ENCODE measurements around the gene PSMB7.

Gene PSMB7

DNA sequence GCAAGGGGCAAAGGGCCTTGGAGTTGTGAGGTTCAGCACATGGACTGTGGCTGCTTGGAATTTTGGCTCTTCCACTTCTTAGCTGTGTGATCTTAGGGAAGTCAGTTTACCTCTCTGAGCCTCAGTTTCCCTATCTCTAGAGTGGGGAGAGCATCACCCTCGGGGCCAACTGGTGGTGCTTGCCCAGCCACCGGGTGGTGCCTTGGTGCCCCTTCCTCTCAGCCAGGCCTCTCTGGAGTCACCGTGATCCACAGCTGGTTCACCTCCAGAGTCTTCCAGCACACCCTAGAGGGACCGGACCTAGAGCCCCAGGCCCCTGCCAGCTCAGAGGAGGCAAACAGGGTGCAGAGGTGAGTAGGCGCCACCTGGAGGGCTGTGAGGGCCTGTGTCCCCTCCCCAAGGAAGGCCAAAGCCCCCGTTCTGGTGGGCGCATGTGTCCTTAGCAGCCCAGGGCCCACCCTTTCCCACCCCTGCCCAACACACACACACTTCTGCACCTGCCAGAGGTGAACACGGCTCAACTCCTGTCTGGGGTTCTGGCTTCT lies 42.7 kb upstream of the PSMB7 start:
- H3K79me2 ChIP-seq (ENCODE audit: insufficient read depth, low read length), result no peaks in the 10 kb centered on the region
- no peak overlapping the region for H3K9ac ChIP-seq (ENCODE audit: low read length)
- H3K36me3 ChIP-seq (ENCODE audit: low read length), result no peaks in the 10 kb centered on the region
- no peaks in the 10 kb centered on the region for H3K9me2 ChIP-seq (replicated peaks; ENCODE audit: insufficient read depth, low read length)
- no peak overlapping the region for H3K4me3 ChIP-seq (ENCODE audit: insufficient read depth, low read length, poor library complexity, severe bottlenecking)
- H4K20me1 ChIP-seq (ENCODE audit: low read depth, low read length), result no peaks in the 10 kb centered on the region
- H3F3A ChIP-seq (ENCODE audit: insufficient read depth), result no peaks in the 10 kb centered on the region
- H3K4me2 ChIP-seq (ENCODE audit: low read depth, low read length, poor library complexity, severe bottlenecking), result no peak overlapping the region
- TF ChIP-seq, protein P1, sequence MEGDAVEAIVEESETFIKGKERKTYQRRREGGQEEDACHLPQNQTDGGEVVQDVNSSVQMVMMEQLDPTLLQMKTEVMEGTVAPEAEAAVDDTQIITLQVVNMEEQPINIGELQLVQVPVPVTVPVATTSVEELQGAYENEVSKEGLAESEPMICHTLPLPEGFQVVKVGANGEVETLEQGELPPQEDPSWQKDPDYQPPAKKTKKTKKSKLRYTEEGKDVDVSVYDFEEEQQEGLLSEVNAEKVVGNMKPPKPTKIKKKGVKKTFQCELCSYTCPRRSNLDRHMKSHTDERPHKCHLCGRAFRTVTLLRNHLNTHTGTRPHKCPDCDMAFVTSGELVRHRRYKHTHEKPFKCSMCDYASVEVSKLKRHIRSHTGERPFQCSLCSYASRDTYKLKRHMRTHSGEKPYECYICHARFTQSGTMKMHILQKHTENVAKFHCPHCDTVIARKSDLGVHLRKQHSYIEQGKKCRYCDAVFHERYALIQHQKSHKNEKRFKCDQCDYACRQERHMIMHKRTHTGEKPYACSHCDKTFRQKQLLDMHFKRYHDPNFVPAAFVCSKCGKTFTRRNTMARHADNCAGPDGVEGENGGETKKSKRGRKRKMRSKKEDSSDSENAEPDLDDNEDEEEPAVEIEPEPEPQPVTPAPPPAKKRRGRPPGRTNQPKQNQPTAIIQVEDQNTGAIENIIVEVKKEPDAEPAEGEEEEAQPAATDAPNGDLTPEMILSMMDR (IDR thresholded peaks at IDR 0.05; ENCODE audit: insufficient read depth, low read length, poor library complexity, severe bottlenecking), result no peak
- TF ChIP-seq EZH2phosphoT487 (conservative IDR thresholded peaks at IDR 0.05; ENCODE audit: low read length), result no peak
- no peaks in the 10 kb centered on the region for H3K27me3 ChIP-seq (ENCODE audit: low read length)
- H3K9me3 ChIP-seq (ENCODE audit: insufficient read depth, low read length), result no peaks in the 10 kb centered on the region
- H3K27ac ChIP-seq (ENCODE audit: low read depth, low read length), result no peak overlapping the region
- no peak overlapping the region for H2AFZ ChIP-seq (ENCODE audit: low read depth, low read length, severe bottlenecking)

DNA sequence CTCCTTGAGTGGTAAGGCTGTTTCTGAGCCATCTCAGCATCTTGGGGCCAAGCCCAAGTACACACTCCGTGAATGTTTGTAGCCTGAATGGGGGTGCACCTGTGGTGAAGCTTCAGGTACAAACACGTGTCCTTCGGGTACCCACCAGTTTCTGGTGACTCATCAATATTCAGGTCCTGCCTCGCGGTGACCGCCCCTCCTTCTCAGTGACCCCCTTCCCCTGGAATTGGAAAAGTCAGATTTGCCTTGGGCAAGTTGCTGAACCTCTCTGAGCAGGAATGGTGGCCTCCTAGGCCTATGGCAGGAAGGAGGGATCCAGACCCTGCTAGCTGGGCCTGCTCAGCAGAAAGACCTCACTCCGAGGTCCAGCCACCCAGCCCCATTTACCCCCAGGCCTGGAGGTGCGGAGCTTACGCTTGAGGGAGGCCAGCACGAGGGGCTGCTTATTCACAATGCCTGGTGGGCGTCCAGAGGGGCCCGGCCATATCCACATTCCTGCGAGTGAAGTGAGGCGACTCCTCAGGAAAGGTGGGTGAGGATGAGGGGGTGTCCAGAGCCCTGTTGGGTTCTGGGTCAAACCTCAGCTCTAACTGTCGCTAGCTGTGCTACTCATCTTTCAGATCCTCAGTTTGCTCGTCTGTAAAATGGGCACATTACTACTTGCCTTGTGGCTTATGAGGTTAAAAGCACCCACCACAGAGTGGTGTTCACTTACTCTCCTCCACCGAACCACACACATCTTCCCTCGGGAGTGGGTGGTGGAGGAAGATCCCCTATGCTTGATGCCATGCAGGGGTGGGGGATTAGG lies 42.0 kb upstream of the PSMB7 start:
- H3K9me3 ChIP-seq (ENCODE audit: insufficient read depth, low read length), result no peaks in the 10 kb centered on the region
- H2AFZ ChIP-seq (ENCODE audit: low read depth, low read length, severe bottlenecking), result no peak overlapping the region
- no peak overlapping the region for H3K4me2 ChIP-seq (ENCODE audit: low read depth, low read length, poor library complexity, severe bottlenecking)
- H3K9ac ChIP-seq (ENCODE audit: low read length), result no peak overlapping the region
- no peak overlapping the region for H3K27ac ChIP-seq (ENCODE audit: low read depth, low read length)
- H3K9me2 ChIP-seq (replicated peaks; ENCODE audit: insufficient read depth, low read length), result no peaks in the 10 kb centered on the region
- no peak for TF ChIP-seq EZH2phosphoT487 (conservative IDR thresholded peaks at IDR 0.05; ENCODE audit: low read length)
- TF ChIP-seq, protein P1 (IDR thresholded peaks at IDR 0.05; ENCODE audit: insufficient read depth, low read length, poor library complexity, severe bottlenecking), result no peak
- H3K27me3 ChIP-seq (ENCODE audit: low read length), result no peaks in the 10 kb centered on the region
- no peaks in the 10 kb centered on the region for H3F3A ChIP-seq (ENCODE audit: insufficient read depth)
- no peak overlapping the region for H3K4me3 ChIP-seq (ENCODE audit: insufficient read depth, low read length, poor library complexity, severe bottlenecking)
- H3K36me3 ChIP-seq (ENCODE audit: low read length), result no peaks in the 10 kb centered on the region
- H3K79me2 ChIP-seq (ENCODE audit: insufficient read depth, low read length), result no peaks in the 10 kb centered on the region
- no peaks in the 10 kb centered on the region for H4K20me1 ChIP-seq (ENCODE audit: low read depth, low read length)

DNA sequence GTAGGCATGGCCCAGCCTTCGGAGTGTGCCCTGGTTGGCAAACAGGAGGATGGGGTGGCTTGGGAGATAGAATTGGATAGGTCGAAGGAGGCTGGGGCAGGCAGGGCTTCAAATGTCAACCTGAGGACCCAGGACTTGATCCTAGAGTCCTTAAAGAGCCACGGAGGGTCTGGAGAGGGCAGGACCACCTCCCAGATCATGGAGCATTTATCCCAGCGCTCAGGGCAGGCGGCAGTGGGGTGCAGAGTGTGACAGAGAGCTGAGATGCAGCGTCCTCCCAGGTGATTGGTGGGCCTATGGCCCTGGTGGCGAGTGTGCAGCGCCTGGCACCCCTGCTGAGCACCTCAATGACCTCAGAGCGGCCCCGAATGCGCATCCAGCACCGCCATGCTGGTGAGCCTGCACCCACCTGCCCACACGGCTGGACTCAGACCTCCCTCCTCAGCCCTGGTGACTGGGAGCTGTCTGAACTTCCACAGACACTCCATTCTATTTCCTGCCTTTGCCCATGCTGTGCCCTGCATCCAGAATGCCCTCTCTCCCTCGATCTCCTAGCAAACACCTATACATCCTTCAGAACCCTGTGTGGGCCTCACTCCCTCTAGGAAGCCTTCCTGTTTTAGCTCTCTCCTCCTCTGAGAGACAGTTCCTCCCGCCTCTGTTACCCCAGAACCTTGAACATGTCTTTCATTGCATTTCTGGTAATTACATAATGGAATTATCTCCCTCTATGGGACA lies 41.3 kb upstream of the PSMB7 start:
- Histone ChIP-seq H3K27me3 (ENCODE audit: low read length) (no peaks in the 10 kb centered on the region), H3K79me2 (ENCODE audit: insufficient read depth, low read length) (no peaks in the 10 kb centered on the region), H3K27ac (ENCODE audit: low read depth, low read length) (no peak overlapping the region), H3K36me3 (ENCODE audit: low read length) (no peaks in the 10 kb centered on the region), H3K4me3 (ENCODE audit: insufficient read depth, low read length, poor library complexity, severe bottlenecking) (no peak overlapping the region), H3K9ac (ENCODE audit: low read length) (no peak overlapping the region), H3K4me2 (ENCODE audit: low read depth, low read length, poor library complexity, severe bottlenecking) (no peak overlapping the region), H2AFZ (ENCODE audit: low read depth, low read length, severe bottlenecking) (no peak overlapping the region), H4K20me1 (ENCODE audit: low read depth, low read length) (no peaks in the 10 kb centered on the region), H3F3A (ENCODE audit: insufficient read depth) (no peaks in the 10 kb centered on the region), H3K9me2 (replicated peaks; ENCODE audit: insufficient read depth, low read length) (no peaks in the 10 kb centered on the region), H3K9me3 (ENCODE audit: insufficient read depth, low read length) (no peaks in the 10 kb centered on the region)
- TF ChIP-seq, protein P1 (IDR thresholded peaks at IDR 0.05; ENCODE audit: insufficient read depth, low read length, poor library complexity, severe bottlenecking), result no peak
- TF ChIP-seq EZH2phosphoT487 (conservative IDR thresholded peaks at IDR 0.05; ENCODE audit: low read length), result no peak
